HEK293 (cell line): Measurements from ENCODE around the gene RAPGEFL1.

Source experiments
- CTCF ChIA-PET: fragments of 350-600 bp; formaldehyde crosslinking; extraction: SDS; loops from one replicate; lab custom pipeline; 2021; ENCODE audit warnings: antibody characterized with exemption; lab: Yijun Ruan, JAX
- POLR2A ChIA-PET: fragments of 300-600 bp; formaldehyde crosslinking; extraction: SDS; loops from one replicate; lab custom pipeline; 2020; ENCODE audit warnings: antibody characterized with exemption, inconsistent platforms; lab: Yijun Ruan, JAX
- H3K27ac ChIP-seq: fragments of 200-500 bp; sonication (Bioruptor generic); 2 replicates; pipeline ENCODE4 v1.5.1; 2014; ENCODE audit warnings: low read depth, low read length, control low read depth, inconsistent platforms; ENCODE audit errors: extremely low read depth
- H3K36me3 ChIP-seq, 2 experiments: fragments of 200-500 bp in 1 of 2; sonication (Bioruptor generic) in 1 of 2; 1 replicate in 1 of 2; 2 replicates in 1 of 2; pipeline ENCODE4 v1.5.1; 2014 to 2017; ENCODE audit warnings: inconsistent platforms in 2 of 2, low read length in 2 of 2; ENCODE audit not compliant: control insufficient read depth in 2 of 2, insufficient read depth in 1 of 2
- H3K4me1 ChIP-seq: fragments of 200-500 bp; sonication (Bioruptor generic); 2 replicates; pipeline ENCODE4 v1.5.1; 2014; ENCODE audit warnings: mild to moderate bottlenecking, low read length, inconsistent platforms; ENCODE audit not compliant: control insufficient read depth, insufficient read depth
- H3K4me3 ChIP-seq: 2 replicates; pipeline ENCODE4 v1.5.1; 2011; ENCODE audit warnings: low read depth, mild to moderate bottlenecking, control low read depth, low read length, moderate library complexity
- H3K9me3 ChIP-seq: fragments of 200-500 bp; sonication (Bioruptor generic); 2 replicates; pipeline ENCODE4 v1.5.1; 2014; ENCODE audit warnings: low read depth, low read length, inconsistent platforms; ENCODE audit not compliant: control insufficient read depth, insufficient read depth
- GLI2 ChIP-seq: fragments of 450-650 bp; formaldehyde crosslinking; IDR thresholded peaks from 2 replicates; pipeline ENCODE4; 2017; ENCODE audit warnings: missing biosample characterization, missing genetic modification characterization, low read depth, borderline replicate concordance
- ZBTB20 ChIP-seq: fragments of 450-650 bp; formaldehyde crosslinking; IDR thresholded peaks from 2 replicates; pipeline ENCODE4 v1.5.1; 2016; ENCODE audit warnings: missing biosample characterization, missing genetic modification characterization
- ZBTB21 ChIP-seq: fragments of 450-650 bp; formaldehyde crosslinking; IDR thresholded peaks from 2 replicates; pipeline ENCODE4 v1.5.1; 2017; ENCODE audit warnings: missing biosample characterization, missing genetic modification characterization
- ZBTB7A ChIP-seq: fragments of 450-650 bp; formaldehyde crosslinking; IDR thresholded peaks from 2 replicates; pipeline ENCODE4 v1.5.1; 2016; ENCODE audit warnings: low read depth, missing biosample characterization, missing genetic modification characterization
- ZFP69B ChIP-seq: fragments of 450-650 bp; formaldehyde crosslinking; IDR thresholded peaks from 2 replicates; pipeline ENCODE4 v1.5.1; 2016; ENCODE audit warnings: missing biosample characterization, missing genetic modification characterization
- ZNF664 ChIP-seq: fragments of 450-650 bp; formaldehyde crosslinking; IDR thresholded peaks from 2 replicates; pipeline ENCODE4 v1.5.1; 2016; ENCODE audit warnings: missing biosample characterization, missing genetic modification characterization
- ZSCAN16 ChIP-seq: fragments of 450-650 bp; formaldehyde crosslinking; IDR thresholded peaks from 2 replicates; pipeline ENCODE4 v1.5.1; 2016; ENCODE audit warnings: missing biosample characterization, missing genetic modification characterization
- TF ChIP-seq, protein P1 (sequence below): fragments of 450-650 bp; formaldehyde crosslinking; IDR thresholded peaks from 2 replicates; pipeline ENCODE4 v1.5.1; 2016; ENCODE audit warnings: missing biosample characterization, missing genetic modification characterization
- TF ChIP-seq, protein P2 (sequence below): fragments of 450-650 bp; formaldehyde crosslinking; IDR thresholded peaks from 2 replicates; pipeline ENCODE4 v1.5.1; 2016; ENCODE audit warnings: missing biosample characterization, missing genetic modification characterization, borderline replicate concordance
- TF ChIP-seq, protein P3 (sequence below): fragments of 450-650 bp; formaldehyde crosslinking; IDR thresholded peaks from 2 replicates; pipeline ENCODE4 v1.5.1; 2017; ENCODE audit warnings: missing biosample characterization, missing genetic modification characterization
- TF ChIP-seq, protein P4 (sequence below): fragments of 450-650 bp; formaldehyde crosslinking; conservative IDR thresholded peaks from 2 replicates; pipeline ENCODE4 v1.5.1; 2016; ENCODE audit warnings: low read depth, missing biosample characterization, missing genetic modification characterization
- TF ChIP-seq, protein P5 (sequence below): fragments of 450-650 bp; formaldehyde crosslinking; IDR thresholded peaks from 2 replicates; pipeline ENCODE4 v1.5.1; 2016; ENCODE audit warnings: missing biosample characterization, missing genetic modification characterization
- TF ChIP-seq, protein P6 (sequence below): fragments of 450-650 bp; formaldehyde crosslinking; IDR thresholded peaks from 2 replicates; pipeline ENCODE4 v1.5.1; 2016; ENCODE audit warnings: missing biosample characterization, missing genetic modification characterization

The RAPGEFL1 gene

DNA sequence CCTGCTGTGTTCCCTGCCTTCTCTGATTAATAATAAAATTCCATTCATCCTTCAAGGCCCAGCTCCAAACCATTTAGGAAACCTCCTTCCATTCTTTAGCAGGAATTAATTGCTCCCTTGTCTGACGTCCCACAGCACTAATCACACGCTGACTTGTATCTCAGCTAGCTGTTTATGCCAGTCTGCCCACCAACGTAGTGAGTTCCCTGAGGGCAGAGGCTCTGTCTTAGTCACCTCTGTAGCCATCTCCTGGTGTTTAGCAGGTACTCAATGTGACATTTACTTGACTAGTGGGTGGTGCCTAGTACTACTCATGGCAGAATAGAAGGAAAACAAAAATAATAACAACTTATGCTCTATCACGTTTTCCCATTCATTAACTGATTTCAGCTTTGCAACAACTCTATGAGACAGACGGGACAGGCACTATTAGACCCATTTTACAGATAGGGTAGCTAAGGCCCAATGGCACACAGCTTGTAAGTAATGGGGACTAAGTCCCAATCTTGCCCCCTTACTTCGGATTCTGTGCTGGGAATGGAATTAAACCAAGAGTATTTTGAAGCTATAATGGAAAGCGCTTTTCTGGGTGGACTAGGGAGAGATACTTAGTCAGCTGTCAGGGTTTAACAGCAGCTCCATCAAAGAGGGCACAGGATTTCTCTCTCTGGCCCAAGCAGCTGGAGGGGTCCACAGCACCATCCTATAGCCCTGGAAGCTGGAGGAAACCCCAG, 40.9 kb downstream of the RAPGEFL1 start:
- no peak overlapping the region; the same call in none of the 2 replicates for H3K27ac ChIP-seq
- no peaks in the 10 kb centered on the region for H3K4me1 ChIP-seq
- TF ChIP-seq GLI2 (tag by site-specific recombination) (no peak), ZFP69B (tag by site-specific recombination) (peak; percentile 60; the same call in 1 of the 2 replicates), ZBTB20 (tag by site-specific recombination) (0 out of 2 replicates have a peak, but pooled peaks have one; percentile 41), ZSCAN16 (tag by site-specific recombination) (no peak), ZNF664 (tag by site-specific recombination) (no peak), ZBTB21 (tag by site-specific recombination) (no peak), ZBTB7A (tag by site-specific recombination) (no peak)
- TF ChIP-seq, protein P1, sequence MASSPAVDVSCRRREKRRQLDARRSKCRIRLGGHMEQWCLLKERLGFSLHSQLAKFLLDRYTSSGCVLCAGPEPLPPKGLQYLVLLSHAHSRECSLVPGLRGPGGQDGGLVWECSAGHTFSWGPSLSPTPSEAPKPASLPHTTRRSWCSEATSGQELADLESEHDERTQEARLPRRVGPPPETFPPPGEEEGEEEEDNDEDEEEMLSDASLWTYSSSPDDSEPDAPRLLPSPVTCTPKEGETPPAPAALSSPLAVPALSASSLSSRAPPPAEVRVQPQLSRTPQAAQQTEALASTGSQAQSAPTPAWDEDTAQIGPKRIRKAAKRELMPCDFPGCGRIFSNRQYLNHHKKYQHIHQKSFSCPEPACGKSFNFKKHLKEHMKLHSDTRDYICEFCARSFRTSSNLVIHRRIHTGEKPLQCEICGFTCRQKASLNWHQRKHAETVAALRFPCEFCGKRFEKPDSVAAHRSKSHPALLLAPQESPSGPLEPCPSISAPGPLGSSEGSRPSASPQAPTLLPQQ (tag by site-specific recombination): peak; percentile 82
- TF ChIP-seq, protein P2, sequence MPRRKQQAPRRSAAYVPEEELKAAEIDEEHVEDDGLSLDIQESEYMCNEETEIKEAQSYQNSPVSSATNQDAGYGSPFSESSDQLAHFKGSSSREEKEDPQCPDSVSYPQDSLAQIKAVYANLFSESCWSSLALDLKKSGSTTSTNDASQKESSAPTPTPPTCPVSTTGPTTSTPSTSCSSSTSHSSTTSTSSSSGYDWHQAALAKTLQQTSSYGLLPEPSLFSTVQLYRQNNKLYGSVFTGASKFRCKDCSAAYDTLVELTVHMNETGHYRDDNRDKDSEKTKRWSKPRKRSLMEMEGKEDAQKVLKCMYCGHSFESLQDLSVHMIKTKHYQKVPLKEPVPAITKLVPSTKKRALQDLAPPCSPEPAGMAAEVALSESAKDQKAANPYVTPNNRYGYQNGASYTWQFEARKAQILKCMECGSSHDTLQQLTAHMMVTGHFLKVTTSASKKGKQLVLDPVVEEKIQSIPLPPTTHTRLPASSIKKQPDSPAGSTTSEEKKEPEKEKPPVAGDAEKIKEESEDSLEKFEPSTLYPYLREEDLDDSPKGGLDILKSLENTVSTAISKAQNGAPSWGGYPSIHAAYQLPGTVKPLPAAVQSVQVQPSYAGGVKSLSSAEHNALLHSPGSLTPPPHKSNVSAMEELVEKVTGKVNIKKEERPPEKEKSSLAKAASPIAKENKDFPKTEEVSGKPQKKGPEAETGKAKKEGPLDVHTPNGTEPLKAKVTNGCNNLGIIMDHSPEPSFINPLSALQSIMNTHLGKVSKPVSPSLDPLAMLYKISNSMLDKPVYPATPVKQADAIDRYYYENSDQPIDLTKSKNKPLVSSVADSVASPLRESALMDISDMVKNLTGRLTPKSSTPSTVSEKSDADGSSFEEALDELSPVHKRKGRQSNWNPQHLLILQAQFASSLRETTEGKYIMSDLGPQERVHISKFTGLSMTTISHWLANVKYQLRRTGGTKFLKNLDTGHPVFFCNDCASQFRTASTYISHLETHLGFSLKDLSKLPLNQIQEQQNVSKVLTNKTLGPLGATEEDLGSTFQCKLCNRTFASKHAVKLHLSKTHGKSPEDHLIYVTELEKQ: no peak; the same call in 1 of the 2 replicates
- TF ChIP-seq, protein P3, sequence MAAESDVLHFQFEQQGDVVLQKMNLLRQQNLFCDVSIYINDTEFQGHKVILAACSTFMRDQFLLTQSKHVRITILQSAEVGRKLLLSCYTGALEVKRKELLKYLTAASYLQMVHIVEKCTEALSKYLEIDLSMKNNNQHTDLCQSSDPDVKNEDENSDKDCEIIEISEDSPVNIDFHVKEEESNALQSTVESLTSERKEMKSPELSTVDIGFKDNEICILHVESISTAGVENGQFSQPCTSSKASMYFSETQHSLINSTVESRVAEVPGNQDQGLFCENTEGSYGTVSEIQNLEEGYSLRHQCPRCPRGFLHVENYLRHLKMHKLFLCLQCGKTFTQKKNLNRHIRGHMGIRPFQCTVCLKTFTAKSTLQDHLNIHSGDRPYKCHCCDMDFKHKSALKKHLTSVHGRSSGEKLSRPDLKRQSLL (tag by site-specific recombination): no peak
- TF ChIP-seq, protein P4, sequence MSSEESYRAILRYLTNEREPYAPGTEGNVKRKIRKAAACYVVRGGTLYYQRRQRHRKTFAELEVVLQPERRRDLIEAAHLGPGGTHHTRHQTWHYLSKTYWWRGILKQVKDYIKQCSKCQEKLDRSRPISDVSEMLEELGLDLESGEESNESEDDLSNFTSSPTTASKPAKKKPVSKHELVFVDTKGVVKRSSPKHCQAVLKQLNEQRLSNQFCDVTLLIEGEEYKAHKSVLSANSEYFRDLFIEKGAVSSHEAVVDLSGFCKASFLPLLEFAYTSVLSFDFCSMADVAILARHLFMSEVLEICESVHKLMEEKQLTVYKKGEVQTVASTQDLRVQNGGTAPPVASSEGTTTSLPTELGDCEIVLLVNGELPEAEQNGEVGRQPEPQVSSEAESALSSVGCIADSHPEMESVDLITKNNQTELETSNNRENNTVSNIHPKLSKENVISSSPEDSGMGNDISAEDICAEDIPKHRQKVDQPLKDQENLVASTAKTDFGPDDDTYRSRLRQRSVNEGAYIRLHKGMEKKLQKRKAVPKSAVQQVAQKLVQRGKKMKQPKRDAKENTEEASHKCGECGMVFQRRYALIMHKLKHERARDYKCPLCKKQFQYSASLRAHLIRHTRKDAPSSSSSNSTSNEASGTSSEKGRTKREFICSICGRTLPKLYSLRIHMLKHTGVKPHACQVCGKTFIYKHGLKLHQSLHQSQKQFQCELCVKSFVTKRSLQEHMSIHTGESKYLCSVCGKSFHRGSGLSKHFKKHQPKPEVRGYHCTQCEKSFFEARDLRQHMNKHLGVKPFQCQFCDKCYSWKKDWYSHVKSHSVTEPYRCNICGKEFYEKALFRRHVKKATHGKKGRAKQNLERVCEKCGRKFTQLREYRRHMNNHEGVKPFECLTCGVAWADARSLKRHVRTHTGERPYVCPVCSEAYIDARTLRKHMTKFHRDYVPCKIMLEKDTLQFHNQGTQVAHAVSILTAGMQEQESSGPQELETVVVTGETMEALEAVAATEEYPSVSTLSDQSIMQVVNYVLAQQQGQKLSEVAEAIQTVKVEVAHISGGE (tag by site-specific recombination): no peak
- TF ChIP-seq, protein P5, sequence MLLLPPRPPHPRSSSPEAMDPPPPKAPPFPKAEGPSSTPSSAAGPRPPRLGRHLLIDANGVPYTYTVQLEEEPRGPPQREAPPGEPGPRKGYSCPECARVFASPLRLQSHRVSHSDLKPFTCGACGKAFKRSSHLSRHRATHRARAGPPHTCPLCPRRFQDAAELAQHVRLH (tag by site-specific recombination): no peak
- TF ChIP-seq, protein P6, sequence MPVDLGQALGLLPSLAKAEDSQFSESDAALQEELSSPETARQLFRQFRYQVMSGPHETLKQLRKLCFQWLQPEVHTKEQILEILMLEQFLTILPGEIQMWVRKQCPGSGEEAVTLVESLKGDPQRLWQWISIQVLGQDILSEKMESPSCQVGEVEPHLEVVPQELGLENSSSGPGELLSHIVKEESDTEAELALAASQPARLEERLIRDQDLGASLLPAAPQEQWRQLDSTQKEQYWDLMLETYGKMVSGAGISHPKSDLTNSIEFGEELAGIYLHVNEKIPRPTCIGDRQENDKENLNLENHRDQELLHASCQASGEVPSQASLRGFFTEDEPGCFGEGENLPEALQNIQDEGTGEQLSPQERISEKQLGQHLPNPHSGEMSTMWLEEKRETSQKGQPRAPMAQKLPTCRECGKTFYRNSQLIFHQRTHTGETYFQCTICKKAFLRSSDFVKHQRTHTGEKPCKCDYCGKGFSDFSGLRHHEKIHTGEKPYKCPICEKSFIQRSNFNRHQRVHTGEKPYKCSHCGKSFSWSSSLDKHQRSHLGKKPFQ (tag by site-specific recombination): no peak
- ChIA-PET POLR2A (interaction anchor here (0.6 to 3.8 kb wide), 22 partner anchors 8 to 238 kb away, joined by 3 to 33 read pairs (median 6); partner anchors contain the start of genes CASC3, CDC6, NR1D1 and PSMD3), CTCF (interaction anchor here (0.6 to 2.8 kb wide), 20 partner anchors 9 to 145 kb away, joined by 3 to 40 read pairs (median 4); no protein-coding TSS in a partner anchor)
- H3K9me3 ChIP-seq: no peaks in the 10 kb centered on the region
- no peaks in the 10 kb centered on the region; a peak in 1 of 3 replicates for H3K36me3 ChIP-seq
- no peak overlapping the region for H3K4me3 ChIP-seq
